Nucleus accumbens (tissue), 56 donors: ENCODE measurements around the gene CXCL12.

Experiments used
- DNase-seq, 56 donors: peaks; one replicate each; lab custom pipeline; 2025; lab: John Stamatoyannopoulos, UW

CXCL12 gene

DNA sequence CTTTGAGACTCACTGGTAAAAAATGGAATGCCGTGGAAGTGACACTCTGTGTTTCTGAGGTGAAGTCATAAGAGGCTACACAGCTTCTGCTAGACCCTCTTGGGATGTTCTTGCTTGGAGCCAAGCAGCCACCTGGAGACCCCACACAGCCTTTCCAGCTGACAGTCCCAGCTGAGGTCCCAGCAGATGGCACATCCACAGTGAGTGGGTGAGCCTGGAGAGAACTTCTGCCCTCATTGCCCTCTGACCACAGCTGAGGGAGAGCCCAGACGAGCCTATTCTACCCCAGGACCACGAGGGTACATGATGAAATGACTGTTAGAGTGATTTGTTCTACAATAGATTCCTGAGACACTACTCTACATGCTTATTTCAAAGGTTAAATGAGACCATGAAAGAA, 44.3 kb downstream of the CXCL12 start:
- no peak for DNase-seq

DNA sequence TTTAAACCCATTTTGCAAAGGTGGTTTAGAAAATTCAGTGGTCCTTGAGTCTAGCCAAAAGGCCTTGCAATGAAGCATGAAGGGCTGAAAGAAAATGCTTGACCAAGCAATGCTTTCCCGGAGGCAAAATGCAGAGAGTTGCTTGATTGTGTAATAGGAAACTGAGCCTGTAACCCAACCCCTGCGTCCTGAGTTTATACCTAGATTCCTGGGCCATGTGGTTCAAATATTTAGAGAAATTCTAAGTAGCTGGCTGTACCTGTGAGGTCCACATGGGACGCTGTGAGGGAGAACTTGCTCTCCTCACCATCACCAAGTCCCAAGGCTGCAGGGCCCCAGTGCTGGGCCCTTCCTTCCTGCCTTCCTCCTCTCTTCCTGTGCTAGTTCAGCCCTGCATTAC, 45.7 kb downstream of the CXCL12 start:
- no peak for DNase-seq

DNA sequence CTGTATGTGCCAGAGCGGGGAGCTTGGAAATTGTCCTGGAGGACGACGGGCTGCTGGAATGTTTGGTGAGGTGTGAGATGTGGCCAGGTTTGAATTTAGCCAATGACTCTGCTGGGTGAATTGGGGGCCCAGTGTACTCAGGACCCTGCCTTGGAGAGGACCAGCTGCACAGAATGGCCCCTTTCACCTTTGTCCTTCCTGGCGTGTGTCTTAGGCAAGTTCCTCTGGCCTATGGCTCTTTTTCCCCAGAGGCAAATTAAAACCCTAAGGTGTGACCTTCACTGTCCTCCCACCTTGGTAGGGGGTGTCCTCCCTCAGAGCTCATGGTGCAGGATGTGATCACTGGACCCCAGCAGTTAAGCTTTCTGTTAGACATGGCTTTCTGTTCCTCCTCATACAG, 47.8 kb downstream of the CXCL12 start:
- DNase-seq: no peak

DNA sequence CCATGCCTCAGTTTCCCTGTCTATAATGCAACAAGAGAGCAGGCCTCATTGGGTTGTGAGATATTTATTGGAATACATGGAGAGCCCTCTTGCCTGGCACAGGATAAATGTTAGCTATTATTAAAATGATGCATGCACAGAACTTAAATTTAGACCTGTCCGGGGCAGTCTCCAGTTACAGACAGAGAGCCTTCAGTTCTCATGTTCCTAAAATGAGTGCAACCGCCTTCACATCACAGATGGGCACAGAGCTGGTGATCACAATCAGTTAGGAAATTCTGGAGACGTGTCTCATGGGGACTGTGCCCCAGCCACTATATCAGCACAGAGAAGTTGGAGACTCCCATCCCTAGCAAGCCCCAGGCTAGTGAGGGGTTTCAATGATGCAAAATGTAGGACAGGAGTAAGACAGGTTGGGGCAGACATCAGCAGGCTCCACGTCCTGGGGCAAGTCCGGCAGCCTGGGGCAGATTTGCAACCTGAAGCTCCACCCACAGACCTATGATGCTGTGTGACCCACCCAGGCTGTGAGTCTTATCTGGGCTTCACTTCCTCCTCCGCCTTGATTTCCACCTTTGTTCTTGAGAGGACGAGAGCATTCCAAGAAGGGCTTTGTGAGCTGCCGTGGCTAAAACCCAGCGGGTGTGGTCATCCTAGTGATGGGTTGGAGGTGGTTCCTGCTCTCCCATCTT, 49.4 kb downstream of the CXCL12 start:
- no peak for DNase-seq

DNA sequence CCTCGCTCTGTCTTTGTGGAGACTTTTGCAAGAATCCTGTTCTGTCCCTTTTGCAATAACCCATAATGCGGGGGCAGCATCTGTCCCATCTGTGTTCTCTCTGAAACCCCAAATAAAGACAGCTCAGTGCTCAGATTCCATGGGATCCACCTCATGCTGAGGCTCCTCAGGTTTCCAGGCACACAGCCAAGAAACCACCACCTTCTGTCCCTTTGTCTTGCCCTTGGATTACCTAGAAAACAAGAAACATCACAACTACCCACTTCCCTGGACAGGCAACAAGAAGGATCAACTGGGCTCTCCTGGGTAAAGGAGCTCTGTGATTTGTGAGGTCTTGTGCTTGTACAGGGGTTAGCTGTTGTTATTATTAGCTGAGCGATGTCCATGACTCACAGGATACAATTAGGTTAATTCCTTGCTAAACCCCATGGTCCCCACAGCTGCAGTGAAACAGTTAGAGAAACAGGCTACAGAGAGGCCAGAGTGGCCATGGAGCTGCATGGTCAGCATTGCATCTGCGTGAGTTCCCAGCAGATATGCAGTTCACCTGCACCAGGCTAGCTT, 50.2 kb downstream of the CXCL12 start:
- no peak for DNase-seq

DNA sequence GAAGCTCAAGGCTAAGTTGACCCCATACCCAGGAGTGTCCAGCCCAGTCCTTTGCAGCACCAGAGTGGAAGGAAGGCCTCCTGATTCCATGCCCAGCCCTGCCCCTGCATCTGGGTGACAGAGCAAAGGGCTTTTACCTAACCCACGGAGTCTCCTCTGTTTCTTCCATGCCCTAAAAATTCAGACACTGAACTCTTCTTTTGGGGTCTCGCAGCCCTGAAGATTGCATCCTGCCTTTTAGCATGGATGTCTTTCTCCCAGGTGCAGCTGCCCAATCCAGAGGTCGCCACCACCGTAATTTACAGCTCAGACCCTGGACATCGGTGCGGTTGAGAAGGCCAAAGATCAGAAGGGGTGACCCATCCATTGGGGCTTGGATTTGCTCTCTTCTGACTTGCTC, 50.8 kb downstream of the CXCL12 start:
- DNase-seq: no peak

DNA sequence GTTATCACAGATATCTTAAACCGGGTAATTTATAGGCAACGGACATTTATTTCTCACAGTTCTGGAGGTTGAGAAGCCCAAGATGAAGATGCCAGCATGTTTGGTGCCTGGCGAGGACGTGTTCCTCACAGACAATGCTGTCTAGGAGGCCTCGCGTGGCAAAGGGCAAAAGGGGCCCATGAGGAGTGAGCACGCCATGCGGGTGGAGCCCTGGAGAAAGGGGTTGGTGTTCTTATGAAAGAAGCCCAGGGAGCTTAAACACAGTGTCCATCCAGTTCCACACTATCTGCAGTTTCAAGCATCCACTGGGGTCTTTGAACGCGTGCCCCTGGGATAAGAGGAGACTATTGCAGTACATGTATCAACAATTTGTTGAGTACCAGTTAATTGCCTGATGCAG, 51.4 kb downstream of the CXCL12 start:
- DNase-seq: no peak

DNA sequence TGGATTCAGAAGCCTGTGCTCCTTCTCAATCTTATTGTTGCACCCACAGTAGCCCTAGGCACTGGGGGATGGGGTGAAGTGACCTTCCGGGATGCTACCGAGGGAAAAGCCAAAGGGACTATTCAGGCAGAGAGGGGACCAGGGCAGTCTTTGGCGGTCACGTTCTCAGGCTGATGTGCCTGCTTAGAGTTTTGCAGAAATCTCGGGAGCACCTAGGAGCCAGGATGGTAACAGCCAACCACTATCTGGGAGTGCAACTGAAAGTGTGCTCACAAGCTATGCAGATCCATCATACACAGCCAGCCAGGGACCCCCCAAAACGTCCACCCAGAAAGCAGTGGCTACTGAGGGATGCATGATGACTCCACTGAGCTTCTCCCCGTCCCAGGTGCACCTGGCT, 52.4 kb downstream of the CXCL12 start:
- DNase-seq: no peak

DNA sequence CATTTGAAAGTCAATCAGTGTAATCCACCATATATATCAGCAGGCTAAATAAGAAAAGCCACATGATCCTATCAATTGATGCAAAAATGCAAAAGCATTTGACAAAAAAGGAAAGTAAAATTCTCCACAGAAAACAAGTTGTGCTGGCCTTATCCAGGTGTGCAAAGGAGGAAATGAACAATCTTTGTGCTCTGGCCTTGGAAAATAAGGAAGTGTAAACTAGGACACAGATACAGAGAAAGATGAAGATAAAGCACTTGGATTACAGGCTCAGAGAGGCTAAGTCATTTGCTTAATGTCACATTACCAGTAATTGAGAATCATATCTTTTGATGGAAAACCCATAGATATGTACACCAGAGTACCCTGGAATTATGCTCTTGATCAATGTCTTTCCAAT, 54.5 kb downstream of the CXCL12 start:
- no peak for DNase-seq

DNA sequence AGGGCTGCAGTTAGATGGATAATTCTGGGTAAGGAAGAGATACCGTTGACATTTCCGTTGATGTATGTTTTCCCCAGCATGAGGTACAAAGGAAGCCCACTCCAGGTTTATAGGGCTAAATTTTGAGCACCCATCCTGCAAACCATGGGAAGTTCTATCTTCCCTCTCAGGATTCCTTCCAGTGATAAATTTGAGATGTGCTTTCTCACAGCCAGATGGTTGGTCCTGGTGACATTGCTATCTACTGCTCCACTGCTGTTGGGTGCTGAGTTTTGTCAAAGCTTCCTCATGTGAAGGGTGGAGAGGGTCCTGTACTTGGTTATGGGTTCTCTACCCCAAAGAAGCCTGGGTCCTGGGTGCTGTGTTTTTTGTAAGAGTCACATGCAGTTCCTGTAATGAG, 57.4 kb downstream of the CXCL12 start:
- DNase-seq: no peak
